CD14-positive monocyte (primary cell): ENCODE measurements around the gene KBTBD12. TPM values are rescaled to one million over a fixed set of nuclear protein-coding genes. Genes with fewer than 3 reads are reported as not detected.

Source experiments
- DNase-seq, 3 donors: peaks; one replicate each; pipeline ENCODE4 v3.0.0-alpha.2; 2011 to 2022
- H2AFZ ChIP-seq: 2 replicates; pipeline ENCODE4 v1.6.0; 2012; ENCODE audit warnings: mild to moderate bottlenecking, low read depth, low read length, inconsistent platforms; ENCODE audit not compliant: insufficient read depth, poor library complexity, severe bottlenecking
- H3K27ac ChIP-seq, 2 donors: 1 replicate in 1 of 2; 2 replicates in 1 of 2; pipeline ENCODE4 v1.5.1; 2012 to 2013; ENCODE audit warnings: low read length in 2 of 2, control low read depth in 1 of 2, inconsistent platforms in 1 of 2, low read depth in 1 of 2, mild to moderate bottlenecking in 1 of 2
- H3K27me3 ChIP-seq, 2 donors: one replicate each; pipeline versions ENCODE4 v1.6.0 to v1.6.1; 2011 to 2013; ENCODE audit warnings: low read length in 2 of 2; ENCODE audit not compliant: control insufficient read depth in 2 of 2, insufficient read depth in 2 of 2
- H3K36me3 ChIP-seq, 2 donors: replicated peaks in 1 of 2; 1 replicate in 1 of 2; 2 replicates in 1 of 2; pipeline versions ENCODE4 v1.5.1 to v1.6.1; 2012 to 2013; ENCODE audit warnings: low read length in 2 of 2, control low read depth in 1 of 2, inconsistent platforms in 1 of 2, mild to moderate bottlenecking in 1 of 2; ENCODE audit not compliant: insufficient read depth in 2 of 2, control insufficient read depth in 1 of 2
- H3K4me1 ChIP-seq, 2 donors: 1 replicate in 1 of 2; 2 replicates in 1 of 2; pipeline versions ENCODE4 v1.5.1 to v1.6.1; 2012 to 2013; ENCODE audit warnings: low read length in 2 of 2, control low read depth in 1 of 2, inconsistent platforms in 1 of 2, mild to moderate bottlenecking in 1 of 2, moderate library complexity in 1 of 2; ENCODE audit not compliant: insufficient read depth in 2 of 2, control insufficient read depth in 1 of 2
- H3K4me2 ChIP-seq: replicated peaks from 2 replicates; pipeline ENCODE3; 2012; ENCODE audit warnings: low read length, moderate library complexity, mild to moderate bottlenecking; ENCODE audit not compliant: poor library complexity, severe bottlenecking; ENCODE audit errors: extremely low read depth
- H3K4me3 ChIP-seq, 3 experiments: fragments of 200-600 bp in 1 of 3; sonication (generic) in 1 of 3; replicated peaks in 1 of 3; 1 replicate in 2 of 3; 2 replicates in 1 of 3; pipeline ENCODE4 v1.5.1; 2011 to 2013; ENCODE audit warnings: low read length in 3 of 3, mild to moderate bottlenecking in 3 of 3, control low read depth in 2 of 3, low read depth in 2 of 3, inconsistent platforms in 1 of 3, moderate library complexity in 1 of 3
- H3K79me2 ChIP-seq: 2 replicates; pipeline ENCODE4 v1.6.0; 2012; ENCODE audit warnings: mild to moderate bottlenecking, control low read depth, inconsistent platforms, low read length, moderate library complexity; ENCODE audit not compliant: insufficient read depth
- H3K9ac ChIP-seq: 2 replicates; pipeline ENCODE4 v1.6.0; 2017; ENCODE audit warnings: low read length, mild to moderate bottlenecking; ENCODE audit not compliant: insufficient read depth, poor library complexity, severe bottlenecking
- H3K9me3 ChIP-seq, 2 donors: replicated peaks in 1 of 2; 1 replicate in 1 of 2; 2 replicates in 1 of 2; pipeline versions ENCODE4 v1.5.1 to v1.6.1; 2012 to 2013; ENCODE audit warnings: low read length in 2 of 2, control low read depth in 1 of 2; ENCODE audit not compliant: control insufficient read depth in 1 of 2, insufficient read depth in 1 of 2
- H4K20me1 ChIP-seq: 2 replicates; pipeline ENCODE4 v1.6.0; 2012; ENCODE audit warnings: mild to moderate bottlenecking, low read length, control low read depth, moderate library complexity; ENCODE audit not compliant: insufficient read depth
- H3K27ac Mint-ChIP-seq, 7 donors: one replicate each; pipeline ENCODE4 v1.8.0; 2020; ENCODE audit warnings: mild to moderate bottlenecking in 7 of 7, mixed read lengths in 7 of 7, moderate library complexity in 6 of 7, inconsistent platforms in 2 of 7
- H3K27me3 Mint-ChIP-seq, 3 donors: one replicate each; pipeline ENCODE4 v1.8.0; 2021 to 2022; ENCODE audit warnings: low read depth in 3 of 3, mild to moderate bottlenecking in 3 of 3, mixed read lengths in 3 of 3, moderate library complexity in 3 of 3, inconsistent platforms in 1 of 3
- H3K36me3 Mint-ChIP-seq, 2 donors: one replicate each; pipeline ENCODE4 v1.8.0; 2020; ENCODE audit warnings: mixed read lengths in 2 of 2, inconsistent platforms in 1 of 2, mild to moderate bottlenecking in 1 of 2
- H3K4me1 Mint-ChIP-seq: one replicate; pipeline ENCODE4 v1.8.0; 2020; ENCODE audit warnings: mild to moderate bottlenecking, mixed read lengths
- H3K4me3 Mint-ChIP-seq, 2 donors: one replicate each; pipeline ENCODE4 v1.8.0; 2020; ENCODE audit warnings: mild to moderate bottlenecking in 2 of 2, mixed read lengths in 2 of 2, moderate library complexity in 1 of 2
- H3K9me3 Mint-ChIP-seq, 7 donors: one replicate each; pipeline ENCODE4 v1.8.0; 2020 to 2022; ENCODE audit warnings: mixed read lengths in 7 of 7, mild to moderate bottlenecking in 6 of 7, moderate library complexity in 6 of 7, inconsistent platforms in 2 of 7
- WGBS: methylation state at CpG from one replicate; pipeline ENCODE4 v1.1.5; 2013; ENCODE audit warnings: missing lambda C conversion rate; ENCODE audit not compliant: insufficient coverage; 5-methylcytosine and 5-hydroxymethylcytosine counted together
- intact Hi-C, 2 donors: fragments of 100-400 bp; cut with micrococcal nuclease; formaldehyde crosslinking; loops; one replicate each; pipeline versions ENCODE4 v1.15.0 to v1.15.1; 2023
- polyA plus RNA-seq, 3 donors: library from polyadenylated mRNA; depleted of rRNA in 1 of 3; unstranded in 2 of 3; stranded (reverse) in 1 of 3; fragments of 300-500 nt in 2 of 3; fragments of >200 nt in 1 of 3; fragmentation: Illumina TruSeq in 2 of 3; gene quantifications; 1 replicate in 2 of 3; 2 replicates in 1 of 3; pipeline ENCODE4 v1.2.3, GENCODE V29; 2012 to 2021
- TF ChIP-seq, protein P1 (sequence below): fragments of 200-600 bp; IDR thresholded peaks from one replicate; pipeline ENCODE4 v1.8.0; 2022; ENCODE audit warnings: antibody characterized with exemption, mild to moderate bottlenecking

KBTBD12 gene
- polyA plus RNA-seq, 3 donors = not detected

GRCh38 chr3:127888564-127889107, 26.4 kb upstream of the KBTBD12 start:
- Mint-ChIP-seq H3K36me3 (peaks cover 0 to 3% of the 10 kb centered on the region in 2 donors), H3K9me3 (peaks cover 15 to 31% (median 22%) of the 10 kb centered on the region in 7 donors), H3K27me3 (peaks cover 0 to 2% (median 2%) of the 10 kb centered on the region in 3 donors), H3K4me3 (no peak overlapping the region), H3K27ac (no peak overlapping the region), H3K4me1 (no peaks in the 10 kb centered on the region)
- no peak overlapping the region for H3K9ac ChIP-seq
- intact Hi-C loops = no loop called here
- H4K20me1 ChIP-seq = no peaks in the 10 kb centered on the region
- H3K27ac ChIP-seq = no peak overlapping the region
- 100% methylated on average over 5 of the region's 8 CpGs for WGBS
- H3K9me3 ChIP-seq = peaks cover 21 to 22% of the 10 kb centered on the region in 2 donors
- H2AFZ ChIP-seq = no peak overlapping the region
- H3K27me3 ChIP-seq = no peaks in the 10 kb centered on the region
- no peaks in the 10 kb centered on the region for H3K4me1 ChIP-seq
- no peak for DNase-seq
- no peak overlapping the region for H3K4me2 ChIP-seq
- TF ChIP-seq, protein P1, sequence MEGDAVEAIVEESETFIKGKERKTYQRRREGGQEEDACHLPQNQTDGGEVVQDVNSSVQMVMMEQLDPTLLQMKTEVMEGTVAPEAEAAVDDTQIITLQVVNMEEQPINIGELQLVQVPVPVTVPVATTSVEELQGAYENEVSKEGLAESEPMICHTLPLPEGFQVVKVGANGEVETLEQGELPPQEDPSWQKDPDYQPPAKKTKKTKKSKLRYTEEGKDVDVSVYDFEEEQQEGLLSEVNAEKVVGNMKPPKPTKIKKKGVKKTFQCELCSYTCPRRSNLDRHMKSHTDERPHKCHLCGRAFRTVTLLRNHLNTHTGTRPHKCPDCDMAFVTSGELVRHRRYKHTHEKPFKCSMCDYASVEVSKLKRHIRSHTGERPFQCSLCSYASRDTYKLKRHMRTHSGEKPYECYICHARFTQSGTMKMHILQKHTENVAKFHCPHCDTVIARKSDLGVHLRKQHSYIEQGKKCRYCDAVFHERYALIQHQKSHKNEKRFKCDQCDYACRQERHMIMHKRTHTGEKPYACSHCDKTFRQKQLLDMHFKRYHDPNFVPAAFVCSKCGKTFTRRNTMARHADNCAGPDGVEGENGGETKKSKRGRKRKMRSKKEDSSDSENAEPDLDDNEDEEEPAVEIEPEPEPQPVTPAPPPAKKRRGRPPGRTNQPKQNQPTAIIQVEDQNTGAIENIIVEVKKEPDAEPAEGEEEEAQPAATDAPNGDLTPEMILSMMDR = no peak
- H3K4me3 ChIP-seq = no peak overlapping the region
- no peaks in the 10 kb centered on the region for H3K36me3 ChIP-seq
- H3K79me2 ChIP-seq = no peaks in the 10 kb centered on the region

DNA sequence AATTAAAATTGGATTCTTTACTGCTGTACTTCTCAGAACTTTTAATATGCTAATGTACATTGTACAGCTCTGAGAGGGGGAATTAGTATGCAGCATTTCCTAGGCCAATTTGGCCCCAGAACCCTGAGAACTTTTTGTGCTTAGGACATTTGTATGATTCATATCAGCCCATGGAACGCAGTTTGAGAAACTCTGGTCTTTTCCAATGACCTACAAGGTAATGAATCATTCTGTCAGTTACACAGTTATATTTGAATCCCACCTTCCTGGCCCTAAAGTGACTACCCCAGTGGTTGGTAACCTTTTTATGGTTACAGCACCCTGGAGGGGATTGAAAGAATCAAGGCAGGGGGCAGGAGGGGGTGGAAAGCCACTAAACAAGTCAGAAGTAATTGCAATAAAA, 25.6 kb upstream of the KBTBD12 start:
- peaks cover 0 to 2% (median 2%) of the 10 kb centered on the region in 3 donors for H3K27me3 Mint-ChIP-seq
- peak in 1 of 3 donors; percentile 39 for DNase-seq
- Histone ChIP-seq H3K9ac (no peak overlapping the region), H3K4me1 (no peaks in the 10 kb centered on the region), H3K79me2 (no peaks in the 10 kb centered on the region), H3K4me3 (no peak overlapping the region), H3K9me3 (peaks cover 21 to 22% of the 10 kb centered on the region in 2 donors), H3K27ac (no peak overlapping the region), H3K4me2 (no peak overlapping the region), H4K20me1 (no peaks in the 10 kb centered on the region), H3K27me3 (no peaks in the 10 kb centered on the region), H3K36me3 (no peaks in the 10 kb centered on the region), H2AFZ (no peak overlapping the region)
- no peak overlapping the region for H3K27ac Mint-ChIP-seq
- peaks cover 15 to 31% (median 22%) of the 10 kb centered on the region in 7 donors for H3K9me3 Mint-ChIP-seq
- intact Hi-C loops = no loop called here
- H3K4me1 Mint-ChIP-seq = no peaks in the 10 kb centered on the region
- no peak overlapping the region for H3K4me3 Mint-ChIP-seq
- H3K36me3 Mint-ChIP-seq = peaks cover 0 to 3% of the 10 kb centered on the region in 2 donors
- TF ChIP-seq, protein P1 = no peak
- WGBS = no CpG with 5 or more reads among the region's 1 CpG
